SK-N-SH treated with all-trans-retinoic acid at 6 μM for 48 hours (cell line): ENCODE data around the gene ARHGEF6.

Source experiments
- ATAC-seq: fragments of 200-7000 bp; cut with Tn5 transposase; 3 replicates; pipeline ENCODE4 v1.9.1; 2020; ENCODE audit warnings: mild to moderate bottlenecking, moderate library complexity
- ARNTL ChIP-seq: fragments of 450-650 bp; formaldehyde crosslinking; IDR thresholded peaks from 2 replicates; pipeline ENCODE4 v1.5.0; 2020; ENCODE audit warnings: low read depth, mild to moderate bottlenecking, moderate library complexity, borderline replicate concordance
- BACH2 ChIP-seq: fragments of 250-450 bp; sonication (Bioruptor Pico); IDR thresholded peaks from 2 replicates; pipeline ENCODE4 v1.9.0; 2021; ENCODE audit warnings: mild to moderate bottlenecking, borderline replicate concordance
- CSDC2 ChIP-seq: fragments of 250-450 bp; sonication (Bioruptor Pico); IDR thresholded peaks from 2 replicates; pipeline ENCODE4 v1.5.0; 2020; ENCODE audit warnings: mild to moderate bottlenecking, moderate library complexity
- ESRRG ChIP-seq: fragments of 250-450 bp; sonication (Bioruptor Pico); IDR thresholded peaks from 2 replicates; pipeline ENCODE4 v1.6.1; 2021; ENCODE audit warnings: mild to moderate bottlenecking
- GLIS3 ChIP-seq: fragments of 250-450 bp; sonication (Bioruptor Pico); IDR thresholded peaks from 2 replicates; pipeline ENCODE4 v1.5.0; 2020; ENCODE audit warnings: mild to moderate bottlenecking, moderate library complexity
- ISL1 ChIP-seq: fragments of 250-450 bp; sonication (Bioruptor Pico); IDR thresholded peaks from 2 replicates; pipeline ENCODE4 v2.1.2; 2022; ENCODE audit warnings: mild to moderate bottlenecking, moderate library complexity
- OSR1 ChIP-seq: fragments of 250-450 bp; sonication (Bioruptor Pico); IDR thresholded peaks from 2 replicates; pipeline ENCODE4 v1.8.0; 2022; ENCODE audit warnings: moderate library complexity, mild to moderate bottlenecking, inconsistent platforms
- PPARA ChIP-seq: fragments of 250-450 bp; sonication (Bioruptor Pico); IDR thresholded peaks from 2 replicates; pipeline ENCODE4 v1.5.0; 2020; ENCODE audit warnings: mild to moderate bottlenecking, borderline replicate concordance
- RARB ChIP-seq: fragments of 250-450 bp; sonication (Bioruptor Pico); IDR thresholded peaks from 2 replicates; pipeline ENCODE4 v1.8.0; 2021; ENCODE audit warnings: mild to moderate bottlenecking, moderate library complexity
- SNAI2 ChIP-seq: fragments of 250-450 bp; sonication (Bioruptor Pico); IDR thresholded peaks from 2 replicates; pipeline ENCODE4 v1.5.0; 2020; ENCODE audit warnings: mild to moderate bottlenecking, moderate library complexity
- TCF4 ChIP-seq: fragments of 250-450 bp; sonication (Bioruptor Pico); IDR thresholded peaks from 2 replicates; pipeline ENCODE4 v1.8.0; 2021; ENCODE audit warnings: mild to moderate bottlenecking, moderate library complexity, borderline replicate concordance
- TOX ChIP-seq: fragments of 250-450 bp; sonication (Bioruptor Pico); IDR thresholded peaks from 2 replicates; pipeline ENCODE4 v1.8.0; 2021; ENCODE audit warnings: mild to moderate bottlenecking, moderate library complexity, borderline replicate concordance
- ZC3H10 ChIP-seq: fragments of 250-450 bp; sonication (Bioruptor Pico); IDR thresholded peaks from 2 replicates; pipeline ENCODE4 v1.5.1; 2021; ENCODE audit warnings: mild to moderate bottlenecking, moderate library complexity
- ZFP3 ChIP-seq: fragments of 250-450 bp; sonication (Bioruptor Pico); IDR thresholded peaks from 2 replicates; pipeline ENCODE4 v1.5.0; 2020; ENCODE audit warnings: mild to moderate bottlenecking, moderate library complexity
- ZFP30 ChIP-seq: fragments of 450-650 bp; formaldehyde crosslinking; IDR thresholded peaks from 2 replicates; pipeline ENCODE4 v1.5.0; 2022; ENCODE audit warnings: mild to moderate bottlenecking, moderate library complexity
- ZNF565 ChIP-seq: fragments of 450-650 bp; formaldehyde crosslinking; conservative IDR thresholded peaks from 2 replicates; pipeline ENCODE4 v1.5.0; 2020; ENCODE audit warnings: low read depth, mild to moderate bottlenecking, moderate library complexity
- ZNF70 ChIP-seq: fragments of 450-650 bp; formaldehyde crosslinking; IDR thresholded peaks from 2 replicates; pipeline ENCODE4 v1.5.0; 2020; ENCODE audit warnings: mild to moderate bottlenecking, moderate library complexity
- ZNF8 ChIP-seq: fragments of 450-650 bp; formaldehyde crosslinking; IDR thresholded peaks from 2 replicates; pipeline ENCODE4 v1.5.0; 2020; ENCODE audit warnings: mild to moderate bottlenecking, moderate library complexity
- TF ChIP-seq, protein P1 (sequence below): fragments of 250-450 bp; sonication (Bioruptor Pico); IDR thresholded peaks from 2 replicates; pipeline ENCODE4 v1.8.0; 2020; ENCODE audit warnings: mild to moderate bottlenecking, moderate library complexity, borderline replicate concordance
- TF ChIP-seq, protein P2 (sequence below): fragments of 250-450 bp; sonication (Bioruptor Pico); IDR thresholded peaks from 2 replicates; pipeline ENCODE4 v1.8.0; 2021; ENCODE audit warnings: low read depth, mild to moderate bottlenecking, moderate library complexity, borderline replicate concordance
- TF ChIP-seq, protein P3 (sequence below): fragments of 250-450 bp; sonication (Bioruptor Pico); IDR thresholded peaks from 2 replicates; pipeline ENCODE4 v1.5.1; 2020; ENCODE audit warnings: low read depth, mild to moderate bottlenecking, moderate library complexity
- TF ChIP-seq, protein P4 (sequence below): fragments of 250-450 bp; sonication (Bioruptor Pico); IDR thresholded peaks from 2 replicates; pipeline ENCODE4 v1.5.0; 2020; ENCODE audit warnings: mild to moderate bottlenecking, moderate library complexity

ARHGEF6 gene

DNA sequence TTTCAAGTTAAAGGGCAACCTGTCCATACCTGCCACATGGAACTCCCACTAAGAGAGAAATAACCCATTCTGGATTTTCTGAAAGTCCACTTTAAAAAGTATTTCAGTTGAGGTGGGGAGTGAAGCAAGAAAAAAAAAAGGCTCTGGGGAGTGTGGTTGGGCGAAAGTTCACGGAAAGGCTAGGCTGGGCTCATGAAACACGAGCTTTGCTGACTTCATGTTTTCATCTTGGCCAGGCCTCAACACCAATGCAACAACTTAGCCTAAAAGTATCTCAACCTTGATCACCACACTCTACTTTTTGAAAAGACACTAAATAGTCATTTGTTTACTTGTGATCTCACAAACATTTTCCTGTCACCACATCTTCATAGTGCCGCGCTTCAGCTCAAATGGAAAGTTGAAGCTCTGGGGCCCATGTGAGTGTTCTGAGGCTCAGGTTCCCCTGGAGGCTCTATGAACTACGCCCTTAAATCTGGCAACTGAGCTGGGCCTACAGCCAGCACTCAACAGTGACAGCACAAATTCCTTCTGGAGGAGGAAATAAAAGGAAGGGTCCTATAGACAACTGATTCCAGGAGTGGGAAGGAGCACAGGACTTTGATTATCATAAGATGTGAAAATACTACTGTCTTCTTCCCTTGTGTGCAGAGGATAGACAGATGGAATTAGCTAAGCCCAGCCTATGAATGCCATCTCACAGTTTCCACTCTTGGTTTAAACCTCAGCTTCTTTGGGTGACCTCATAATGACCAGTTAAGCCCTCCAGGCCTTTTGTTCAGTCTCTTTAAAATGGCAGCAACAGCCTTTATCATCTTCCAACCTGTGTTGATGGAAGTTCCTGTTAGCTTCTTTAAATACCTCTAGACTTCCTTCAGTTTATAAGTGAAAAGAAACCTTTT lies 127.7 kb downstream of the ARHGEF6 start:
- no peak for ATAC-seq
- TF ChIP-seq, protein P1, sequence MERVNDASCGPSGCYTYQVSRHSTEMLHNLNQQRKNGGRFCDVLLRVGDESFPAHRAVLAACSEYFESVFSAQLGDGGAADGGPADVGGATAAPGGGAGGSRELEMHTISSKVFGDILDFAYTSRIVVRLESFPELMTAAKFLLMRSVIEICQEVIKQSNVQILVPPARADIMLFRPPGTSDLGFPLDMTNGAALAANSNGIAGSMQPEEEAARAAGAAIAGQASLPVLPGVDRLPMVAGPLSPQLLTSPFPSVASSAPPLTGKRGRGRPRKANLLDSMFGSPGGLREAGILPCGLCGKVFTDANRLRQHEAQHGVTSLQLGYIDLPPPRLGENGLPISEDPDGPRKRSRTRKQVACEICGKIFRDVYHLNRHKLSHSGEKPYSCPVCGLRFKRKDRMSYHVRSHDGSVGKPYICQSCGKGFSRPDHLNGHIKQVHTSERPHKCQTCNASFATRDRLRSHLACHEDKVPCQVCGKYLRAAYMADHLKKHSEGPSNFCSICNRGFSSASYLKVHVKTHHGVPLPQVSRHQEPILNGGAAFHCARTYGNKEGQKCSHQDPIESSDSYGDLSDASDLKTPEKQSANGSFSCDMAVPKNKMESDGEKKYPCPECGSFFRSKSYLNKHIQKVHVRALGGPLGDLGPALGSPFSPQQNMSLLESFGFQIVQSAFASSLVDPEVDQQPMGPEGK: no peak

DNA sequence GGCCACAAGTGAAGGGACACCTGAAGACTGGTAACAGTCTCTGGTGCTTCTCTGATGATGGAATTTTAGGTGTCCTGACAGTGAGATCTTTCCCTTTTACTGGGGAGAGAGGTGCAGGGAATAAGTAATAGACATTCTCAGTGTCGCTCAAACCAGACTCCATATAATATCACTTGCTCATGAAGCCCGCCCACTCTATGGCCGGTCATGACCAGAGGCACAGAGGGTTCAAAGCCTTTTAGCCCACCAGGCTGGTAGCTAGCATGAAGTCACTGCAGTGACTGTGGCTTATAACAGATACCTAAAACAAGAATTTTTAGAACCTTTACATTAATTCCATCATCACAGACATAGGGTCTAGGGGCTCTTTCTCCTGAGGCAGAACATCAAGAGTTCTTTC lies 129.9 kb downstream of the ARHGEF6 start:
- TF ChIP-seq ISL1 (CRISPR knock-in tag): no peak
- no peak for TF ChIP-seq ZNF70 (CRISPR knock-in tag)
- no peak for TF ChIP-seq ZFP3 (CRISPR knock-in tag)
- TF ChIP-seq, protein P2, sequence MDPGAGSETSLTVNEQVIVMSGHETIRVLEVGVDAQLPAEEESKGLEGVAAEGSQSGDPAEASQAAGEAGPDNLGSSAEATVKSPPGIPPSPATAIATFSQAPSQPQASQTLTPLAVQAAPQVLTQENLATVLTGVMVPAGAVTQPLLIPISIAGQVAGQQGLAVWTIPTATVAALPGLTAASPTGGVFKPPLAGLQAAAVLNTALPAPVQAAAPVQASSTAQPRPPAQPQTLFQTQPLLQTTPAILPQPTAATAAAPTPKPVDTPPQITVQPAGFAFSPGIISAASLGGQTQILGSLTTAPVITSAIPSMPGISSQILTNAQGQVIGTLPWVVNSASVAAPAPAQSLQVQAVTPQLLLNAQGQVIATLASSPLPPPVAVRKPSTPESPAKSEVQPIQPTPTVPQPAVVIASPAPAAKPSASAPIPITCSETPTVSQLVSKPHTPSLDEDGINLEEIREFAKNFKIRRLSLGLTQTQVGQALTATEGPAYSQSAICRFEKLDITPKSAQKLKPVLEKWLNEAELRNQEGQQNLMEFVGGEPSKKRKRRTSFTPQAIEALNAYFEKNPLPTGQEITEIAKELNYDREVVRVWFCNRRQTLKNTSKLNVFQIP (CRISPR knock-in tag): no peak
- no peak for TF ChIP-seq TCF4 (CRISPR knock-in tag)
- TF ChIP-seq, protein P3, sequence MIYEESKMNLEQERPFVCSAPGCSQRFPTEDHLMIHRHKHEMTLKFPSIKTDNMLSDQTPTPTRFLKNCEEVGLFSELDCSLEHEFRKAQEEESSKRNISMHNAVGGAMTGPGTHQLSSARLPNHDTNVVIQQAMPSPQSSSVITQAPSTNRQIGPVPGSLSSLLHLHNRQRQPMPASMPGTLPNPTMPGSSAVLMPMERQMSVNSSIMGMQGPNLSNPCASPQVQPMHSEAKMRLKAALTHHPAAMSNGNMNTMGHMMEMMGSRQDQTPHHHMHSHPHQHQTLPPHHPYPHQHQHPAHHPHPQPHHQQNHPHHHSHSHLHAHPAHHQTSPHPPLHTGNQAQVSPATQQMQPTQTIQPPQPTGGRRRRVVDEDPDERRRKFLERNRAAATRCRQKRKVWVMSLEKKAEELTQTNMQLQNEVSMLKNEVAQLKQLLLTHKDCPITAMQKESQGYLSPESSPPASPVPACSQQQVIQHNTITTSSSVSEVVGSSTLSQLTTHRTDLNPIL: no peak
- TF ChIP-seq GLIS3 (CRISPR knock-in tag): no peak
- no peak for TF ChIP-seq BACH2 (CRISPR knock-in tag)
- no peak for TF ChIP-seq TOX (CRISPR knock-in tag)
- no peak for TF ChIP-seq ZNF8 (CRISPR knock-in tag)
- no peak for TF ChIP-seq RARB (CRISPR knock-in tag)
- TF ChIP-seq, protein P1: no peak
- TF ChIP-seq, protein P4, sequence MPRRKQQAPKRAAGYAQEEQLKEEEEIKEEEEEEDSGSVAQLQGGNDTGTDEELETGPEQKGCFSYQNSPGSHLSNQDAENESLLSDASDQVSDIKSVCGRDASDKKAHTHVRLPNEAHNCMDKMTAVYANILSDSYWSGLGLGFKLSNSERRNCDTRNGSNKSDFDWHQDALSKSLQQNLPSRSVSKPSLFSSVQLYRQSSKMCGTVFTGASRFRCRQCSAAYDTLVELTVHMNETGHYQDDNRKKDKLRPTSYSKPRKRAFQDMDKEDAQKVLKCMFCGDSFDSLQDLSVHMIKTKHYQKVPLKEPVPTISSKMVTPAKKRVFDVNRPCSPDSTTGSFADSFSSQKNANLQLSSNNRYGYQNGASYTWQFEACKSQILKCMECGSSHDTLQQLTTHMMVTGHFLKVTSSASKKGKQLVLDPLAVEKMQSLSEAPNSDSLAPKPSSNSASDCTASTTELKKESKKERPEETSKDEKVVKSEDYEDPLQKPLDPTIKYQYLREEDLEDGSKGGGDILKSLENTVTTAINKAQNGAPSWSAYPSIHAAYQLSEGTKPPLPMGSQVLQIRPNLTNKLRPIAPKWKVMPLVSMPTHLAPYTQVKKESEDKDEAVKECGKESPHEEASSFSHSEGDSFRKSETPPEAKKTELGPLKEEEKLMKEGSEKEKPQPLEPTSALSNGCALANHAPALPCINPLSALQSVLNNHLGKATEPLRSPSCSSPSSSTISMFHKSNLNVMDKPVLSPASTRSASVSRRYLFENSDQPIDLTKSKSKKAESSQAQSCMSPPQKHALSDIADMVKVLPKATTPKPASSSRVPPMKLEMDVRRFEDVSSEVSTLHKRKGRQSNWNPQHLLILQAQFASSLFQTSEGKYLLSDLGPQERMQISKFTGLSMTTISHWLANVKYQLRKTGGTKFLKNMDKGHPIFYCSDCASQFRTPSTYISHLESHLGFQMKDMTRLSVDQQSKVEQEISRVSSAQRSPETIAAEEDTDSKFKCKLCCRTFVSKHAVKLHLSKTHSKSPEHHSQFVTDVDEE (CRISPR knock-in tag): no peak
- no peak for TF ChIP-seq CSDC2 (CRISPR knock-in tag)
- TF ChIP-seq OSR1 (CRISPR knock-in tag): no peak
- TF ChIP-seq ARNTL (CRISPR knock-in tag): no peak
- no peak for TF ChIP-seq ESRRG (CRISPR knock-in tag)
- no peak for TF ChIP-seq ZNF565 (CRISPR knock-in tag)
- no peak for TF ChIP-seq PPARA (CRISPR knock-in tag)
- ATAC-seq: no peak

DNA sequence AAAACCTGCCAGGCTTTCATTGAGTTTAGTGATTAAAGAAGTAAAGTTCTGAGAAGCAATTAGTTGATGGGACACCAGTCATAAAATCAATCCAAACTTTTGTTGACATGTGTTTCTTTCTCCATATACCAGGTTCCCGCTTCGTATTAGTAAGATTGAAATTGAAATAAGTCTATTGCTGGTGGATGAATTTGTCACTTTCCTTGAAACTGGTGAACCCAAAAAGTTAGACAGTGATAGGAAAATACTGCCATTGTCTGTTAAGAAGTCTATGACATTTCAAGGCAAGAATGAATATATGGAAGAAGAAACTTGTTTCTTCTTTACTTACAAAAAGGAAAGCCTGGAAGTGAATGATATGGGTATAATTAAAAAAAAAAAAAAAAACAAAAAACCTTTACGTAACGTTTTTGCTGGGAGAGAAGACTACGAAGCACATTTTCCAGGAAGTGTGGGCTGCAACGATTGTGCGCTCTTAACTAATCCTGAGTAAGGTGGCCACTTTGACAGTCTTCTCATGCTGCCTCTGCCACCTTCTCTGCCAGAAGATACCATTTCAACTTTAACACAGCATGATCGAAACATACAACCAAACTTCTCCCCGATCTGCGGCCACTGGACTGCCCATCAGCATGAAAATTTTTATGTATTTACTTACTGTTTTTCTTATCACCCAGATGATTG lies 132.9 kb downstream of the ARHGEF6 start, which contains the start of gene CD40LG:
Gene CD40LG (plus strand): TSS at position 482 of the 684 bp plus-strand sequence. CDS start 91 bp downstream, at position 573.
- TF ChIP-seq RARB (CRISPR knock-in tag): no peak
- TF ChIP-seq ZFP30 (CRISPR knock-in tag): no peak
- no peak for TF ChIP-seq ZNF565 (CRISPR knock-in tag)
- TF ChIP-seq PPARA (CRISPR knock-in tag): no peak
- TF ChIP-seq, protein P1: no peak
- no peak for TF ChIP-seq OSR1 (CRISPR knock-in tag)
- TF ChIP-seq TOX (CRISPR knock-in tag): no peak
- no peak for TF ChIP-seq ZC3H10 (CRISPR knock-in tag)
- TF ChIP-seq SNAI2 (CRISPR knock-in tag): no peak
- ATAC-seq: no peak
